ENCODE results near the gene PTGDR2.
"Not testable (repeated sequence)": the region's sequence is repeated elsewhere in the genome, so short reads cannot be mapped to it uniquely, and the experiment has no call there.

Gene PTGDR2

GRCh38 chr11:60841797-60842667, 13.7 kb downstream of the PTGDR2 start, which contains the start of gene CCDC86:
Gene CCDC86, plus strand, starts transcription at chr11:60842113. Its CDS starts 12 bp downstream, at chr11:60842125.
- DNase-seq = peak; percentile 94

GRCh38 chr11:60840470-60841430, 15.0 kb downstream of the PTGDR2 start:
- DNase-seq = peak; percentile 90

- DNase-seq = no peak
Measured at GRCh38 chr11:60838132-60838531, 17.6 kb downstream of the PTGDR2 start.

GRCh38 chr11:60836866-60837515, 18.8 kb downstream of the PTGDR2 start:
- DNase-seq = no peak

GRCh38 chr11:60835534-60835846, 20.3 kb downstream of the PTGDR2 start:
- DNase-seq = peak; percentile 30

GRCh38 chr11:60834742-60835533, 20.8 kb downstream of the PTGDR2 start:
- no peak for DNase-seq

- peak; percentile 66 for DNase-seq
Measured at GRCh38 chr11:60831501-60832079, 24.2 kb downstream of the PTGDR2 start.

GRCh38 chr11:60831143-60831500, 24.6 kb downstream of the PTGDR2 start:
- DNase-seq = peak; percentile 72

- no peak for DNase-seq
Measured at GRCh38 chr11:60830478-60831142, 25.1 kb downstream of the PTGDR2 start.

- no peak for DNase-seq
Measured at GRCh38 chr11:60825790-60826189, 30.0 kb downstream of the PTGDR2 start.

- DNase-seq = no peak
Measured at GRCh38 chr11:60825118-60825517, 30.6 kb downstream of the PTGDR2 start.

GRCh38 chr11:60823745-60824306, 31.9 kb downstream of the PTGDR2 start:
- not testable (repeated sequence) for DNase-seq

GRCh38 chr11:60821827-60822599, 33.7 kb downstream of the PTGDR2 start:
- DNase-seq = no peak

- DNase-seq = no peak
Measured at GRCh38 chr11:60818057-60818456, 37.7 kb downstream of the PTGDR2 start.

- DNase-seq = no peak
Measured at GRCh38 chr11:60816590-60817157, 39.1 kb downstream of the PTGDR2 start.

- no peak for DNase-seq
Measured at GRCh38 chr11:60814112-60814511, 41.6 kb downstream of the PTGDR2 start.

- DNase-seq = no peak
Measured at GRCh38 chr11:60813324-60813723, 42.4 kb downstream of the PTGDR2 start.

GRCh38 chr11:60810569-60810968, 45.2 kb downstream of the PTGDR2 start:
- DNase-seq = no peak

- no peak for DNase-seq
Measured at GRCh38 chr11:60810151-60810550, 45.6 kb downstream of the PTGDR2 start.

- no peak for DNase-seq
Measured at GRCh38 chr11:60809691-60810090, 46.1 kb downstream of the PTGDR2 start.
